ENCODE results near the gene PRAMEF14. TPM values are rescaled to one million over a fixed set of nuclear protein-coding genes. Genes with fewer than 3 reads are reported as not detected.

Gene PRAMEF14, protein sequence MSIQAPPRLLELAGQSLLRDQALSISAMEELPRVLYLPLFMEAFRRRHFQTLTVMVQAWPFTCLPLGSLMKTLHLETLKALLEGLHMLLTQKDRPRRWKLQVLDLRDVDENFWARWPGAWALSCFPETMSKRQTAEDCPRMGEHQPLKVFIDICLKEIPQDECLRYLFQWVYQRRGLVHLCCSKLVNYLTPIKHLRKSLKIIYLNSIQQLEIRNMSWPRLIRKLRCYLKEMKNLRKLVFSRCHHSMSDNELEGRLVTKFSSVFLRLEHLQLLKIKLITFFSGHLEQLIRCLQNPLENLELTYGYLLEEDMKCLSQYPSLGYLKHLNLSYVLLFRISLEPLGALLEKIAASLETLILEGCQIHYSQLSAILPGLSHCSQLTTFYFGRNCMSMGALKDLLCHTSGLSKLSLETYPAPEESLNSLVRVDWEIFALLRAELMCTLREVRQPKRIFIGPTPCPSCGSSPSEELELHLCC
- not detected for total RNA-seq

DNA sequence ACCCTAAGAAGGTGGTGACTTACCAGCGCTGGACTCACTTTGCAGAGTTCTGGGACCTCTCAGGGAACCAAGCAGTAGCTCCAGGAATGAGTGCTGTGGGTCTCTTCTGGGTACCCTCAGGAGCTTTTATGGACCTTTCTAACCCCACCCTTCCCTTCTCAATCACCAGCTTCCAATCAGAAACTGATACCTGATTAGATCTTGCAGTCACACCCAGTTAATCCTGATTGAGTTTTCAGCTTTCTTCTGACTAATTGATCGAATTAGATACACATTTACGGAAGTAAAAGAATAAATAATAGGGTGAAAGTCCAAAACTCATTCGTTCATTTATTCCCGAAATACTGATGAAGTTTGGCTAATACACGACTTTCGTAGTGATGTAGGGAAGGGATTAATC lies at the start of gene PRAMEF14:
Gene PRAMEF14, minus strand, starts transcription at position 101 of the 400 bp plus-strand sequence. CDS start 1,820 bp downstream, outside the sequence.

DNA sequence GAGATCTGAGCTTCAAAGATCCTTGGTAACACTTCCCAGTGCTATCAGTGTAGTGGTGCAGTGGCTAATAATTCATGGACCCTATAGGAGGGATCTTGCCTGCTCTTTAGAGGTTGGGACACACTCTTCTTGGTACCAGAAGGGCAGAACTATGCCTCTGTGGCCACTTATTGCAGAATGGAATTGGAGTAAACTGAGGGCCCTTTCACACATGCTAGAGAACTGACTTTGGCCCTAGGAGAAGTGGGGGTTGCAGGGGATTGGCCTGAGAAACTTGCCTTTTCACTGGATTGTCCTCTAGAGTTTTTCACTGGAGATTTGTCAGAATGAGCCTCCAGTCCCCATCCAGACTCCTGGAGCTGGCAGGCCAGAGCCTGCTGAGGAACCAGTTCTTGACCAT lies 42.4 kb upstream of the PRAMEF14 start, which contains the start of gene PRAMEF17:
Gene PRAMEF17, plus strand, starts transcription at position 301 of the 400 bp plus-strand sequence. Its CDS starts 26 bp downstream, at position 327.

DNA sequence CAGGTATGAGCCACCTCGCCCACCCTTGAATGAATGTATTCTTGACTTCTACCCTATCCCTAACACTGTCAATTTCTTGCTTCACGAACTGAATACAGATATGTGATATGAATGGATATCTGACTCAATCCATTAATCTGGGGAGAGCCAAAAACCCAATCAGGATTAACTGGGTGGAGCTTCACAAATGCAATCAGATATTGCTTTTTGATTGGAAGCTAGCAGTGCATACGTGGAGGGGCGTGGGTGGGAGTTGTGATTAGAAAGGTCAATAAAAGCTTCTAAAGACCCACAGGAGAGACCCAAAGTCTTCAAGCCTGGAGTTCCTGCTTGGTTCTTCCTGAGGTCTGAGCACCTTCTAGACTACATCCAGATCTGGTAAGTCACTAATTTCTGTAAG lies 31.7 kb downstream of the PRAMEF14 start, which contains the start of gene PRAMEF15:
Gene PRAMEF15, plus strand, starts transcription at position 301 of the 400 bp plus-strand sequence. CDS start 2,827 bp downstream, outside the sequence.

GRCh38 chr1:13303239-13303638 lies 43.7 kb downstream of the PRAMEF14 start, which contains the start of gene PRAMEF33:
PRAMEF33 (plus strand) TSS chr1:13303539; CDS start chr1:13305955, 2,416 bp downstream.

Other genes starting within 250 kb of the PRAMEF14 start
- gene HNRNPCL2, start 230.3 kb downstream of the PRAMEF14 start, total RNA-seq, result not detected
- not detected for gene PRAMEF26, start 191.1 kb downstream of the PRAMEF14 start, total RNA-seq
- not detected for gene HNRNPCL4, start 181.5 kb downstream of the PRAMEF14 start, total RNA-seq
- gene PRAMEF9, start 175.3 kb downstream of the PRAMEF14 start, total RNA-seq, result not detected
- gene PRAMEF13, start 145.7 kb downstream of the PRAMEF14 start, total RNA-seq, result not detected
- gene PRAMEF18, start 121.0 kb downstream of the PRAMEF14 start, total RNA-seq, result not detected
- gene PRAMEF5, start 92.9 kb downstream of the PRAMEF14 start, total RNA-seq, result not detected
- not detected for gene PRAMEF8, start 62.0 kb downstream of the PRAMEF14 start, total RNA-seq
- gene PRAMEF33, start 43.6 kb downstream of the PRAMEF14 start, total RNA-seq, result not detected
- not detected for gene PRAMEF15, start 31.6 kb downstream of the PRAMEF14 start, total RNA-seq
- not detected for gene PRAMEF19, start 24.8 kb upstream of the PRAMEF14 start, total RNA-seq
- not detected for gene PRAMEF17, start 42.5 kb upstream of the PRAMEF14 start, total RNA-seq
- not detected for gene PRAMEF20, start 63.3 kb upstream of the PRAMEF14 start, total RNA-seq
- 1.6 TPM for gene LRRC38, start 166.9 kb upstream of the PRAMEF14 start, total RNA-seq
- 14.1 TPM for gene PDPN, start 236.7 kb upstream of the PRAMEF14 start, total RNA-seq